Adrenal gland (tissue), 5 donors: ENCODE results near the gene VPS18.

ENCODE experiments used
- CTCF ChIP-seq, 6 experiments: fragments of 450-650 bp in 4 of 6; fragments of 200-600 bp in 2 of 6; sonication (generic) in 1 of 6; IDR thresholded peaks; 1 replicate in 5 of 6; 2 replicates in 1 of 6; pipeline versions ENCODE4 v1.5.1 to v1.8.0; 2016 to 2021; ENCODE audit warnings: antibody characterized with exemption in 6 of 6, mild to moderate bottlenecking in 2 of 6, moderate library complexity in 1 of 6
- POLR2A ChIP-seq, 2 donors: fragments of 450-650 bp; IDR thresholded peaks; one replicate each; pipeline ENCODE4 v1.6.1; 2017; ENCODE audit warnings: antibody characterized with exemption in 2 of 2, mild to moderate bottlenecking in 2 of 2, moderate library complexity in 1 of 2
- donor health status: DM: no; HTN: no; CAD: no.

DNA sequence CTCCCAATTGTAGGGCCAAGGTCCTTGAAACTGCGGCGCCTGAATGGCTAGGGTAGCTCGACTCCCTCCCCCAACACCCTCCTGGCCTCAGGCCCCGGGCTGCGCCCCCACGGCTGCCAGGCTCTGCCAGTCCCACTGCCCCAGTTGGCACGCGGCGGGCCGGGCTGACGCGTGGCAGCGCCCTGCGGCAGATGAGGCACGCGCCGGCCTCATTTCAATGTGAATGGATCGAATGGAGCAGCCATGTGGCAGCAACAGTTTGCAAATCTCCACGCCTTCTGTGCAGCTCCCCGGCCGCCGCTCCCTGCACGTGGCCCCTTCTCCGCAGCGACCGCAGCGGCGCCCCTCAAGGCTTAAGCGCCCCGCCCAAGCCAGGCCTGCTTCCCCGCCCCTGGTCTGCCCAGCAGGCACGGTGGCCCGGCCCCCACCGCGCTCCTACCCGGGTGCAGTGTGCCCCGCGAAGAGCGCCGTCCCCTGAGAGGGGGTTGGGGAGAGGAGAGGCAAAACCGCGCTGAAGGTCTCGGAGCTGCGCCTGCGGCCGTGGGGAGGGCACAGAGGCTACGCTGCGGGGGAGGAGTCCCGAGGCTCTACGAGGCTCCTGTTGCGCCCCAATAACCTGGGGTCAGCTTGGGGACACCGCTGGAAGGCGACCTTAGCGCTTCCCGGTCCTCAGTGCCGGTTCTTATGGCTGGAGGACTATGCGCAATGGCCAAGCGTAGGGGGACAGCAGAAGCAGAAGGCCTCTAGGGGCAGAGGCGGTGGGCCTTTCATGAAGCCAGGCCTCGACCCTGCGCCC is 31.8 kb downstream of the VPS18 start:
- TF ChIP-seq CTCF (IDR thresholded peaks at IDR 0.05) (no peak), POLR2A (IDR thresholded peaks at IDR 0.05) (no peak)
